Hepatocyte (in vitro differentiated cells): Measurements from ENCODE around the gene KCNMB1. TPM values are rescaled to one million over a fixed set of nuclear protein-coding genes. Genes with fewer than 3 reads are reported as not detected.

Experiments used
- DNase-seq: peaks from one replicate; pipeline ENCODE4 v3.0.0-alpha.2; 2016; ENCODE audit warnings: low spot score
- H2AFZ ChIP-seq: fragments of 200-600 bp; sonication (generic); 2 replicates; pipeline ENCODE4 v1.6.0; 2016; ENCODE audit warnings: antibody characterized with exemption, mild to moderate bottlenecking
- H3K27ac ChIP-seq: fragments of 200-600 bp; sonication (generic); 2 replicates; pipeline ENCODE4 v1.5.1; 2016; ENCODE audit warnings: mild to moderate bottlenecking
- H3K27me3 ChIP-seq: fragments of 200-600 bp; sonication (generic); 2 replicates; pipeline ENCODE4 v1.6.1; 2016
- H3K36me3 ChIP-seq: fragments of 200-600 bp; sonication (generic); replicated peaks from 2 replicates; pipeline ENCODE4 v1.5.1; 2016; ENCODE audit warnings: low read depth; ENCODE audit not compliant: insufficient read depth
- H3K4me1 ChIP-seq: fragments of 200-600 bp; sonication (generic); 2 replicates; pipeline ENCODE4 v1.5.1; 2016; ENCODE audit warnings: mild to moderate bottlenecking, moderate library complexity; ENCODE audit not compliant: insufficient read depth
- H3K4me2 ChIP-seq: fragments of 200-600 bp; sonication (generic); 2 replicates; pipeline ENCODE4 v1.6.0; 2016
- H3K4me3 ChIP-seq: fragments of 200-600 bp; sonication (generic); 2 replicates; pipeline ENCODE4 v1.5.1; 2016; ENCODE audit warnings: mild to moderate bottlenecking
- H3K79me2 ChIP-seq: fragments of 200-600 bp; sonication (generic); 2 replicates; pipeline ENCODE4 v1.6.0; 2017; ENCODE audit warnings: mild to moderate bottlenecking
- H3K9me2 ChIP-seq: fragments of 200-600 bp; sonication (generic); replicated peaks from 2 replicates; pipeline ENCODE4 v1.6.0; 2017; ENCODE audit warnings: mild to moderate bottlenecking; ENCODE audit not compliant: insufficient read depth
- H3K9me3 ChIP-seq: fragments of 200-600 bp; sonication (generic); 2 replicates; pipeline ENCODE4 v1.5.1; 2016; ENCODE audit warnings: low read depth, mild to moderate bottlenecking
- H4K20me1 ChIP-seq: fragments of 200-600 bp; sonication (generic); 2 replicates; pipeline ENCODE4 v1.6.0; 2016; ENCODE audit warnings: mild to moderate bottlenecking; ENCODE audit not compliant: insufficient read depth, poor library complexity, severe bottlenecking
- CTCF ChIP-seq: fragments of 200-600 bp; sonication (generic); IDR thresholded peaks from 2 replicates; pipeline ENCODE4 v1.5.1; 2016; ENCODE audit warnings: antibody characterized with exemption, mild to moderate bottlenecking; ENCODE audit not compliant: poor library complexity
- EZH2 ChIP-seq: fragments of 200-600 bp; sonication (generic); IDR thresholded peaks from 2 replicates; pipeline ENCODE4 v1.6.1; 2016; ENCODE audit warnings: antibody characterized with exemption, mild to moderate bottlenecking, borderline replicate concordance
- EZH2phosphoT487 ChIP-seq: fragments of 200-600 bp; sonication (generic); IDR thresholded peaks from one replicate; pipeline ENCODE4 v1.6.1; 2018; ENCODE audit warnings: antibody characterized with exemption, mild to moderate bottlenecking, low read depth, moderate library complexity; ENCODE audit not compliant: unreplicated experiment, severe bottlenecking
- WGBS: methylation state at CpG from one replicate; pipeline ENCODE4 v1.1.6; 2016; ENCODE audit warnings: low lambda C conversion rate; ENCODE audit errors: missing lambda C conversion rate; 5-methylcytosine and 5-hydroxymethylcytosine counted together
- polyA plus RNA-seq: library from polyadenylated mRNA; unstranded; fragments of >200 nt; fragmentation: Nextera tagmentation; extraction: Ambion mirVana; gene quantifications from 2 replicates; pipeline ENCODE4 v1.2.1, GENCODE V29; 2016
- total RNA-seq: library from RNA; depleted of rRNA; stranded (reverse); fragments of >200 nt; gene quantifications from 2 replicates; pipeline ENCODE4 v1.2.3, GENCODE V29; 2014

KCNMB1 gene
- total and polyA plus RNA-seq, 2 experiments from 2014 or later: 0.07 to 0.19 TPM

- no peaks in the 10 kb centered on the region for H4K20me1 ChIP-seq
- no peaks in the 10 kb centered on the region for H3K79me2 ChIP-seq
- no peak overlapping the region for H3K4me3 ChIP-seq
- no peak for DNase-seq
- H3K27ac ChIP-seq: no peak overlapping the region
- WGBS: 84% methylated on average over 7 of the region's 7 CpGs
- no peaks in the 10 kb centered on the region for H3K9me3 ChIP-seq
- peaks cover 7% of the 10 kb centered on the region for H3K27me3 ChIP-seq
- no peaks in the 10 kb centered on the region for H3K9me2 ChIP-seq
- H3K36me3 ChIP-seq: no peaks in the 10 kb centered on the region
- TF ChIP-seq CTCF (no peak), EZH2 (no peak), EZH2phosphoT487 (no peak)
- H2AFZ ChIP-seq: no peak overlapping the region
- H3K4me1 ChIP-seq: no peaks in the 10 kb centered on the region
- H3K4me2 ChIP-seq: no peak overlapping the region
These were observed 19.9 kb upstream of the KCNMB1 start for GRCh38 chr5:170408877-170409660.

- Histone ChIP-seq H3K9me3 (no peaks in the 10 kb centered on the region), H4K20me1 (no peaks in the 10 kb centered on the region), H2AFZ (no peak overlapping the region), H3K36me3 (no peaks in the 10 kb centered on the region), H3K79me2 (no peaks in the 10 kb centered on the region), H3K27me3 (peaks cover 10% of the 10 kb centered on the region), H3K9me2 (no peaks in the 10 kb centered on the region), H3K27ac (no peak overlapping the region), H3K4me3 (no peak overlapping the region), H3K4me2 (no peak overlapping the region), H3K4me1 (no peaks in the 10 kb centered on the region)
- 20% methylated on average over 6 of the region's 6 CpGs for WGBS
- TF ChIP-seq EZH2 (no peak), EZH2phosphoT487 (no peak), CTCF (no peak)
- DNase-seq: no peak
These were observed 19.1 kb upstream of the KCNMB1 start for GRCh38 chr5:170408226-170408625.

- Histone ChIP-seq H3K79me2 (no peaks in the 10 kb centered on the region), H3K4me1 (no peaks in the 10 kb centered on the region), H3K4me2 (no peak overlapping the region), H3K27me3 (peaks cover 11% of the 10 kb centered on the region), H3K9me2 (no peaks in the 10 kb centered on the region), H3K27ac (no peak overlapping the region), H4K20me1 (no peaks in the 10 kb centered on the region), H3K9me3 (no peaks in the 10 kb centered on the region), H2AFZ (no peak overlapping the region), H3K36me3 (no peaks in the 10 kb centered on the region), H3K4me3 (no peak overlapping the region)
- no peak for DNase-seq
- TF ChIP-seq EZH2phosphoT487: no peak
- TF ChIP-seq EZH2: no peak
- TF ChIP-seq CTCF: no peak
- WGBS: 90% methylated on average over 6 of the region's 6 CpGs
These were observed 17.9 kb upstream of the KCNMB1 start for GRCh38 chr5:170407062-170407461.
